Stimulated activated CD8-positive, alpha-beta memory T cell treated with anti-CD3 and anti-CD28 coated beads, Interleukin-2, amount 100 ng/mL, for 1 hour (primary cell): ENCODE measurements around the gene EPHA6.
"Not testable (repeated sequence)": the region's sequence is repeated elsewhere in the genome, so short reads cannot be mapped to it uniquely, and the experiment has no call there.

Experiments
- DNase-seq, 2 donors: peaks; one replicate each; pipeline ENCODE4 v3.0.0-alpha.2; 2020; ENCODE audit warnings: low read depth in 2 of 2

Gene EPHA6

DNA sequence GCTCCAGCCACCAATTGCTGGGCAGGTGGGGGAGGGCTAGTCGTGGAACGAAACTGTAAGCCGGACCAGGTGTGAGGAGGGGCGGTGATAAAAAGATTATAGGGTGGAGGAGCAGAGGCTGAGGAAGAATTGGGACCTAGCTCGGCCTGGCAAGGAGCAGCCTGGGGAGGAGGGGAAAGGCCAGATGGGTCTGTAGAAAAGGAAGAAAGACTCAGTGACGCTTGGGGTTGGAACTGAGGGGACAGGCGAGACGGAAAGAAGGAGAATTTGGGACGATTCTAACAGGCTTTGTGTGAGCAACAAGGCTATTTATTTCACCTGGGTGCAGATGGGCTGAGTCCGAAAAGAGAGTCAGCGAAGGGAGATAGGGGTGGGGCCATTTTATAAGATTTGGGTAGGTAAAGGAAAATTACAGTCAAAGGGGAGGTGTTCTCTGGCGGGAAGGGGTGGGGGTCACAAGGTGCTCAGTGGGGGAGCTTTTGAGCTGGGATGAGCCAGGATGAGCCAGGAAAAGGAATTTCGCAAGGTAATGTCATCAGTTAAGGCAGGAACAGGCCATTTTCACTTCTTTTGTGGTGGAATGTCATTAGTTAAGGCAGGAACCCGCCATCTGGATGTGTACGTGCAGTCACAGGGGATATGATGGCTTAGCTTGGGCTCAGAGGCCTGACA is 462.6 kb downstream of the EPHA6 start:
- not testable (repeated sequence) for DNase-seq

DNA sequence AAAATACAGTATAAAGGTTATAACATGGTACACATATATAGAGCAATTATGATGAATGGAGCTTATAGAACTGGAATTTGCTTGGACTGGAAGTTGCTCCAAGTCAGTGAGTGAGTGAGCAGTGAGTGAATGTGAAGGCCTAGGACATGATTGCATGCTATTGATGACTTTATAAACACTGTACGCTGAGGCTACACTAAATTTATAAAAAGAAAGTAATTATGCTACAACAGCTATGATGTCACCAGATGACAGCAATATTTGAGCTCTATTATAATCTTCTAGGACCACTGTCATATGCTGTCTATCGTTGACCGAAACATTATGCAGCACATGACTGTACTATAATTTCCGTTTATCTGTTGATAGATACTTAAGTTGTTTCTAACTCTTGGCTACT is 463.3 kb downstream of the EPHA6 start:
- no peak for DNase-seq

DNA sequence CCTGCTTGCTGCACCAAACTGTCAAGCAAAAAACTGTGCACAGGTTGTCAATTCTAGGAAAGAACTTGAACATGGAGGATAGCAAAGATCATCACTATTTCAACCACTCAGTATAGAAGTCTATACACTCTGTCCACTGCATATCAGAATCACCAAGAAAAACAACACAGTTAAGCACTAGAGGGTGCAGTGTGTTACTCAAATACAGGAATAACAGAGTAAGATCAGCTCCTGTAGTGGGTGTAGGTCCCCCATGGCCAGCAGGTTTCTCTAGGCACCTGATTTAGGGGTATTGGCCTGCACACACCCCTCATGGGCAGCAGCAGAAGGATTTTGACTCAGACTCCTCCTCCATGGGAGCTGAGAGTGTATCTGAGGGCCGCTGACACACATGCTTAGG is 464.1 kb downstream of the EPHA6 start:
- DNase-seq, result no peak

DNA sequence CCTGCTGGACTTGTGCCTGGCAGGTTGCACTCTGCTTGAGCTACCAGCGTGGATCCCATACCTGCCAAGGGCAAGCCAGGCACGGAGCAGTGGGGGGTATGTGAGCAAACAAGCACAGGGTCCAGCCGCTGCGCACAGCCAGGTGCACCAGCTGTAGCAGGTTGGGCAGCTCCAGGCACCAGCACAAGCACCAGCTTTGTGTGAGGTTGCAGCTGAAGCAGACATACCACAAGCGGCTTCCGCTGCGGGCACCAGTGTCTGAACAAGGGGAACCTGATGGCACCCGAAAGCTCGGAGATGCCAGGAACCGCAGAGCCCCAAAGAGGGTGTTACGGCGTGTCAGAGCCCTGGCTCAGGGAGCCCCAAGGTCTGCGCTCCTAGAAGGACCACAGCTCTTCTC is 477.5 kb downstream of the EPHA6 start:
- no peak for DNase-seq

DNA sequence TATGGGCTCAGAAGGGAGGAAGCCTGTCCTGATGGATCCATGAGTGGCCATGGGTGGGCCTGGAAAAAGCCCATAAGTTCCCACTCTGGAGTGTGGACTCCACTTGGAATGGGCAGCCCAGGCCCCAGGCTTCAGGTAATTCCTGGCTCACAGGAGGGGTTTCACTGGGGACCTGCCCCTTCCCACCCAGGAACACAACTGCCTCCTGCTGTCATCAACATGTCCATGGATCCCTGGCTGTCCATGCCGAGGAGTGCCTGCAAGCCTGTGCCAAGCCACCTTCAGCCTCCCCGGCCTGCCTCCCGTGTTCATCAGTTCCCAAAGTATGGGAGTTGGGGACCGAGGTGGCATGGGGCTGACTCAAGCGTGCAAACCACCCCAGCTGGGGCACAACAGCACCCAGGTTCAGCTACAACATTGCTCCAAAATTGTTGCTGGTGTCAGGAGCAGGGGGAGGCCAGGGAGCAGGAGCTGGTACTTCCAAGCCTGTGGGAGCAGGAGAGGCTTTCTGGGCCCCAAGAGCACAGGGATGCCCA is 479.3 kb downstream of the EPHA6 start:
- DNase-seq, result no peak

DNA sequence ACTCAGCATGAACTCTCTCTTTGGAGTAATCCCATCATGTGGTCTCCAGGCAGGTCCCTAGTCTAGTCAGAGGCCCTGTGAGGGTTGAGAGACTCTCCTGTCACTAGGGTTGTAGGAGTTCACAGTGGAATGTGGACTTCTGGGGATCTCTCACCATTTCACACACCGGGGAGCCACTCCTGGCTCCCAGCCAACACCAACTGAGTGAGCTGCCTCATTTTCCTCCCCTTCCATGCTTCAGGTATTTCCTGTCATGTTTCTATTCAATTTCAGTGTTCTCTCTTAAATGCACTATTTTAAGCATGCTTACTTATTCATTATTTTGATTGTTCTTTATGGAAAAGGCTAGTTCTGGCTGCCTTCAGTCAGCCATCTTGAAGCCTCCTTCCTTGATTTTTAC is 482.6 kb downstream of the EPHA6 start:
- no peak for DNase-seq

DNA sequence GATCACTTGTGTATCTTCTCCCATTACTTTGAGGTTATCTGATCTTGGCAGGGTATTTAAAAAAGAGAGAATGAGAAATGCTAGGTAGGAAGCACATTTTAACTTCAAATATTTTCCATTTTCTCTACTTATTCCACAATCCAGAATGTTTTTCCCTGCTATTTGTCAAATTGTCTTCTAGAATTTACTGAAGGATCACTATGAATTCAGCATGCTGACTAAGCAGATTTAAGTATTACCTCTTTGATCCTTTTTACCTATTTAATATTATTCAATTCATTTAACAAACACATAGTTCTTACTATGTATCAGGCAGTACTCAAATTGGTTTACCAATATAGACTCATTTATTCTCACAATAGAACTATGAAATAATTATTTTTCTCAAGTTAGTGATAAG is 486.7 kb downstream of the EPHA6 start:
- DNase-seq, result no peak

DNA sequence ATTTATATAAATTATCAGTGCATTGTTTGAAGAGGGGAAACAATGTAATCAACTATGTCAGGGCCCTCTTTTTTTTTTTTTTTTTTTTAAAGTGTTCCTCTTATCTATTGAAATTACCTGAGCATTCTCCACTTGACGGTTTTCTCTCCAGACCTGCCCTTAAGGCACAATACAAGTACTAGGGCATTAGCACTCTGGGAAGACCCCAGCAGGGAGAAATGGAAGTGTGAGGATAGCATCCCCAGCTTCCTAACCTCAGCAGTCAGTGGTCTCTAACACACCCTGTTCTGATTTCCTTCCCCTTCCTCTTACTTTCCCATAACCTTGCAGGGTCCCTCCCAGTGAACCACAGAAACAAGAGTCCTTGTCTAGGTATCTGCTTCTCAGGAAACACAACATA is 491.8 kb downstream of the EPHA6 start:
- DNase-seq, result no peak

DNA sequence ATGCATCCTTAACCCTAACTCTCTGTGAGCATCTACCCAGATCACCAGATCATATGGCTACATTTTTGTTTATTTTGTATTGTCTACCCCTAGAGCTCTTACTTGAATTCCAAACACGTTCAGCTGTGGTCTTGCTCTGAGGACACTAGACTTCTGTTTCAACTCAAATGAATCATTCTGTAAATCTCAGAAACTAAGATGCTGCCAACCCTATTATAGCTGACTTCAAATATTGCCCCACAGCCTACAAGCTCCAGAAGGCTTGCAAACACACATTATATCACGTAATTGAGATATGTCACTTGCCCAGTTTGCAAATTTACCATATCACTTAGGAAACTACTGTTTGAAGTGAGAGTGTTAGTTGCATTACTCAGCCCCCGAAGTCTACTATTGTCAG is 524.0 kb downstream of the EPHA6 start:
- no peak for DNase-seq

DNA sequence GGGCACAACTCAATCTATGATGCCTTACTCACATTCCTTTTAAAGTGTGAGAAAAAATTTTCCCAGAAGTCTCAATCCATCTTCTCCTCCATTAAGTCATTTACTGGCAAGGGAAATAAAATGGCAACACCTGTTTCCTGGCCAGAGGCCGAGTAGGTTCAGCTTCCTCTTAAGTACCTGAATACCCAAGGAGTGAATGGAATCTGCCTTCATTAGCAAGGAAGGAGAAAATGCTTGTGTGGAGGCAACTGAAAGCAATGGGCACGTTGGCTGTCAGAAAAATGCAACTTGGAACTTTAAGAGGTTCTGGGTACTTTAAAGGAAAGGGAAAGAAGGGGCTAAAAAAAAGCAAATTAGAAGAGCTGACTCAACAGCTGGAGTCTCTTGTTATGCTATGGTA is 526.5 kb downstream of the EPHA6 start:
- no peak for DNase-seq

DNA sequence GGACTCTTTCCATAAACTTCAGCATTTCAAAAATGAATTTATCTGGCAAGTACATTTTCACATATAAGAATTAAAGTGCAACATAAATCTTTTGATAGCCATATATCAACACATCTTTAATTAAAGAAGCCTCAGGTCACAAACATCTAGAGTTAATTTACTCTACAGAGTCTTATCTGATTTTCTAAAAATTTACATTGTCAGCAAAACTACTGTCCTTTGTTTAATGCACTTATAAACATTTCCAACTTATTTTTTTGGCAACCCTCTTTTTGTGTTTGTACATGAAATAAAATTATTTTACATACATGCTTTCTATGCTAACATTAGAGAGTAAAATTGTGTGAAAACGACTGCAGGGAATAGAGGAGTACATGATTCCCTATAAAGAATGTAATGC is 533.4 kb downstream of the EPHA6 start:
- no peak for DNase-seq

DNA sequence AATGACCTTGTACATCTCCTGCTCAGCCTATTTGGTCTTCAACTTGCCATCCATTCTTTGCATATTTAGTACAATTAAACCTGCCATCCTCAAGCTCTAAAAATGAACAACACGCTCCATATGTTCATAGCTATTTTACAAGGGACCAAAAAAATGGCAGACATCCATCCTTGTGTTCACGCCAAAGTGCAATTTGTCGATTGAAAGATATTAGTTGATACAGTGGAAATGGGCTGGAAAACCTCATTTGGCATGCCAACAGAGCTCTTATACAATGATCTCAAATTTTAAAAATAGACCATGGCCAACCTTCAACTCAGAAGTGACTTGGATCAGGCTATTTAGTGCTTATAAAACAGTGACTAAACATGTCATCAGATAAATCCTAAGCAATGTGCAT is 536.6 kb downstream of the EPHA6 start:
- DNase-seq, result no peak

DNA sequence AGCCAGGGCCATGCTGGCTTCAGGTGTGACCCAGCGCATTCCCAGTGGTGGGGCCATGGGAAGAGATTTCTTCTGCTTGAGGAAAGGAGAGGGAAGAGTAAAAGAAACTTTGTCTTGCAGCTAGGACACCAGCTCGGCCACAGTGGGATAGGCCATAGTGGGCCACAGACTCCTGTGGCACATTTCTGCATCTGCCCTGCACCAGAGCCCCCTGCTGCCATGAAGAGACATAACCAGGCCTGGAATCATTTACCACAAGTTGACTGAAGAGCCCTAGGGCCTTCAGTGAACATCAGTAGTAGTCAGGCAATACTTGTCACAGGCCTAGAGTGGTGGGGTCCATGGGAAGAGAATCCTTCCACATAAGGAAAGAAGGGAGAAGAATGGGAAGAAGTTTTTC is 538.8 kb downstream of the EPHA6 start:
- DNase-seq, result no peak

DNA sequence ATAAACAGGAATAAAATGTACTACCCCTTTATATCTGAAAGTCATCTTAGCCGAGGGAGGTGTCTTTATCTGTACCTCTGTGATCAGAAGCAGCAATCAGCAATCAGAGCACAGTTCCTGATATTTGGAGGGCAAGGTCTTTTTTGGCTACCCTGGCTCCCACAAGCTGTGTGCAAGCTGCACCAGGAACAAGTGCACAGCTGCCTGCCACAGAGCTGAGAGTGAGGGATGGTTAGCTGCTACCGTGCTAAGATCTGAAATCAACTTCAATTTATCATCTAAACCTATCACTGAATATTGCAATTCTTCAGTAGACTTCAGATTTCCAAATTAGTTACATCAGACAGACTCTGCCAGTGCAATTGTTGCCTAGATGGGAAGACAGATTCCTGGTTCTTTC is 545.6 kb downstream of the EPHA6 start:
- no peak for DNase-seq

DNA sequence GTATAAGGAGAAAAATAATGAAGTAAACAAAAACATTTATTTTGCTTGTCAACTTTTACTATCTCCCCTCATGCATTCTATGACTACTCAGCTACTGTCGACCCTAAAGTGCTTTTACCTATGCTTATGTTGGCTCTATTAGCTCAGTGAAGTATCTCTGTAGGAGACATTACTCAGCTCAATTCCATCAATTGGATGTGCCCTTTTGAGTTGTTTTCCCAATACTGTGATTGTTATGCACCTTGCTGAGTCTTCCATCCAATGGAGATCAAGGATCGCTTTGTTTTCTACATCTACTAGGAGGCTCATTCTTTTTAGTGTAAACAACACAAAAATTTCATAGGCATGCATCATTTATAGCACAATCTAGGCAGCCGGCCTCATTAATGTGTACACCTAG is 546.4 kb downstream of the EPHA6 start:
- no peak for DNase-seq

DNA sequence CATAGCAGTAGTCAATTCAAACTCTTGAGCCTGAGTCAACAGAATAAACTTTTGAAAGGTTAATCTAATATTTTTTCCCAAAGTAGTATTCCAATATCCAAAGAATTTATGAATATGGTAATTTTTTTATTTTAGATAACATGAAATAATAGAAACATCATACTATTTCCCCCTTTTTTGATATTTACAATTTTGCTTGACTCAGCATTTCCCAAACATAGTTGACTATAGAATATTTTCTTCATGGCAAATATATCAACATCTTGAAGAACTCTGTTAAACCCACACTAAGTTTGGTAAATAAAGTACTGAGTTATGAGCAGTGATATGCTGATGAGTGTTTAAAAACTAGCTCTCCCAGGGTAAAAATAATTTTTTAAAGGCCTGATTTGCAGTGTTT is 570.2 kb downstream of the EPHA6 start:
- no peak for DNase-seq

DNA sequence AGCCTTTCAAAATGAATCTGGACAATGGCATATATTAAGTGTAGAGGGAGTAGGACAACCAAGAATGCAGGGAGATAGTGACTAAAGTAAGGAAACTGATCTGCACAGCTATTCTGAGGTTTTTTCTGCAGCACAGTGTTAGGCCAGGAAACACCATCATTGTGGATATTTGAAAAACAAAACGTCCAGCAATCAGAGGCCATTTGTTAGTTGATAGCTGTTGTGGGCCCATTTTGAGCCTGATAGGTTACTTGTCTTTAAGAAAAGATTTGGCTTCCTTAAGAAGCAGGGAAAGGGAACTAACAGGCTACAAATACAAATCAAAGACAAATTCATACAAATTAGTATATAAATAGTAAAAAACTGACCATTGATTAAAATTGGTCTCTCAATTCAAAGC is 574.4 kb downstream of the EPHA6 start:
- no peak for DNase-seq

DNA sequence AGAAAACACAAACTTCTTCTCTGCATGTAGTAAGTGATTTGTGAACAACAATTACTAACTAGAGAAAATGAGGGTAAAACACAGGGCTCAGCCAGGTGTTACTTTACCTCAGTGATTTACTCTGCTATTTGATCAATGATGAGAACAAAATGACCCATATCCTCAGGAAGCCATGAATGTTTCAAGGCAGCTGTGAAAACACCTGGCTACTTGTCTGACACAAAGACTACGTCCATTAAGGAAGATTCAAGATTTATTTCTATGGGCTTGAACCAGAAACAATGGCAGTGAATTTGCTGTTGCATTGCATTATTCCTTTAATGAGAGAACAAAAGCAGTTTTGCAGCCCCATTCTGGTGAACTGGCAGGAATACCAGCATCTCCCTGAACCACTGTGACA is 575.5 kb downstream of the EPHA6 start:
- DNase-seq, result no peak

DNA sequence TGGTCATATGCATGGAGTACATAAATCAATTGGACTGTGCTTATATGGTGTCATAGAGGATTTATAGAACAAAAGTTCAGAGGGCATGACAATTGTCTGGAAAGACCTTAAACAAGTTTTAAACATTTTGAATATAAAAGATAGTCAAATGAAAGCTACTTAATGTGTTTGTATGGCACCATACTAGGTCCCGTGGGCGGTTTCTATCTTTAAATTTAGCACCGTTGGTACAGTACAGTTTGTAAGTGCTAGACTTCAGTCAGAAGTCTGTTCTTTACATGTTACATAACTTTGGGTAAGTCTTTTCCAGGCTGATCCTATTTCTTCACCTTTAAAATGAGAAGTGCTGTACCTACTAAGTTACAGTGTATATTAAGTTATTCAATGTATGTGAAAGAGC is 576.8 kb downstream of the EPHA6 start:
- no peak for DNase-seq

DNA sequence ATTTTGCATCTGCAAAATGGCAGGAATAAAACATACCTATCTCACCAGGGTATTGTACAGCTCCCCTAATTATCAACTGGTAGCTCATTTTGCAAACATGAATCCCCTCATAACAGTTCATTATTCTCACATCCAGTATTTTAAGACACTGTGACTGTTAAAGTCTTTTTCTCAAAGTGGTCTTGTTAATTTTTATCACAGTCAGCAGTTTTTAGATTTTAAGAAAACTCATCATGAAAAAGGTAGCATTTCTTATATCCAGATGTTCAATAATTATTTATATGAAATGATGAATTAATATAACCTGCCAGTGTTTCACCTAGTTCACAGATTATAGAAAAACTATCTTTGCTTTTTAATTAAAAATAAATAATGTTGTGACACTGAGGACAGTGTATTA is 595.2 kb downstream of the EPHA6 start:
- no peak for DNase-seq

DNA sequence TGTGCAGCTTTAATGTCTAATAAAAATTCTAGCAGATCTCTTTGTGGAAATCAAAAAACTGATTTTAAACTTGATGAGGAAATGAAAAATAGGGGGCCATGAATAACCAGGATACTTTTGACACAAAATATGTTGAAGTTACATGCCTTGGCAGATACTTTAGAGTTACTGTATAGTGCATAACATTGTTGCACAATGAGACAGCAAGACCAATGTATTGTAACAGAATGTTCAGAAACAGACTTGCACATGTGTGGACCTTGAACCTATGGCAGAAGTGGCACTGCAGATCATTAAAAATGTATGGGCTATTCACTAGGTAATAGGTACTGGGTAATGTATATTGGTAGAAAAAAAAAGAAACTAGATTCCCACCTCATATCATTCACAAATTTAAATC is 607.2 kb downstream of the EPHA6 start:
- no peak for DNase-seq

DNA sequence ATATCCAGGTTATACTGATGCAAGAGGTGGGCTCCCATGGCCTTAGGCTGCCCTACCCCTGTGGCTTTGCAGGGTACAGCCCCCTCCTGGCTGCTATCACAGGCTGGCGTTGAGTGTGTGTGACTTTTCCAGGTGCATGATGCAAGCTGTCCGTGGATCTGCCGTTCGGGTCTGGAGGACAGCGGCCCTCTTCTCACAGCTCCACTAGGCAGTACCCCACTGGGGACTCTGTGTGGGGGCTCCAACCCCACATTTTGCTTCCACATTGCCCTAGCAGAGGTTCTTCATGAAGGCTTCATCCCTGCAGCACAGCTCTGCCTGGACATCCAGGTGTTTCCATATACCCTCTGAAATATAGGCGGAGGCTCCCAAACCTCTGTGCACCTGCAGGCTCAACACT is 610.6 kb downstream of the EPHA6 start:
- DNase-seq, result no peak

DNA sequence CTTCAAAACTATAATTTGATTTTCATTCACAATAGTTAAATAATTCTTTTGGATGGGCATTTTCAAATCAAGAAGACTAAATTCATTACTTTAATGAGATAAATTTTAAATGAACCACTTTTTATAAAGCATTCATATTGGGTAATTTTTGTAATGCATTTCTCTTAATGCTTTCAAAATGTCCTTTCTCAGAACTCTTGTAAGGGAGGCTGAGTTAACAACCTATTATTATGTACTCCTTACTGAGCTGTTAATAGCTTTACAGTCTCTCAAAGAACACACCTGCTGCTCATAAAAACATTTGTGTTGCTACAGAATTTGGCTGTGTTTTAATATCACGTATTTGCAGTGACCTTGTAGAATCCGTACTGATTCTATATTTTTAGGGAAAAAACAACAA is 616.2 kb downstream of the EPHA6 start:
- no peak for DNase-seq

DNA sequence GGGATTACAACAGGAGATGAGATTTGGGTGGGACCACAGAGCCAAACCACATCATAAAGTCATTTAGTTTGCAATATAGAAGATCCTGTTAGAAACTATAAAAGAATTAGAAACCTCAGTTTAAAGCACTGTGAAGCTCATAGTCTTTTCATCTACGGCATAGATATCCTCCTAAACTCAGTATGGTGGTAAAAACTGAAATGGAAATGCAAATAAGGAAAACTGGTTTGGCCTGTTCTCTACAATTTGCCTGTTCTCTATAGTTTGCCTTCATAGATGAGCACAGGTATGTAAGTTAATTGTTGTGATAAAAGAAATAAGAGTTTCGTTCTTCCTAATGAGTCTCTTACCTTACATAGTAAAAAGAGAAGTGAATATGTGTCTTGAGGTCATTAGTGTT is 618.5 kb downstream of the EPHA6 start:
- no peak for DNase-seq
